Suprapubic skin (tissue), 4 donors: ENCODE data around the gene NLN.

Experiments
- CTCF ChIP-seq, 2 donors: fragments of 200-600 bp in 1 of 2; fragments of 450-650 bp in 1 of 2; sonication (generic) in 1 of 2; IDR thresholded peaks; one replicate each; pipeline ENCODE4 v1.5.1; 2016 to 2019; ENCODE audit warnings: antibody characterized with exemption in 2 of 2, mild to moderate bottlenecking in 1 of 2, moderate library complexity in 1 of 2
- POLR2A ChIP-seq, 2 donors: fragments of 450-650 bp; IDR thresholded peaks; one replicate each; pipeline ENCODE4 v1.6.1; 2017; ENCODE audit warnings: antibody characterized with exemption in 2 of 2, mild to moderate bottlenecking in 2 of 2, moderate library complexity in 2 of 2
- POLR2AphosphoS5 ChIP-seq, 3 donors: sonication (generic); formaldehyde crosslinking; IDR thresholded peaks; one replicate each; pipeline ENCODE4 v1.6.1; 2017; ENCODE audit warnings: antibody characterized with exemption in 3 of 3

DNA sequence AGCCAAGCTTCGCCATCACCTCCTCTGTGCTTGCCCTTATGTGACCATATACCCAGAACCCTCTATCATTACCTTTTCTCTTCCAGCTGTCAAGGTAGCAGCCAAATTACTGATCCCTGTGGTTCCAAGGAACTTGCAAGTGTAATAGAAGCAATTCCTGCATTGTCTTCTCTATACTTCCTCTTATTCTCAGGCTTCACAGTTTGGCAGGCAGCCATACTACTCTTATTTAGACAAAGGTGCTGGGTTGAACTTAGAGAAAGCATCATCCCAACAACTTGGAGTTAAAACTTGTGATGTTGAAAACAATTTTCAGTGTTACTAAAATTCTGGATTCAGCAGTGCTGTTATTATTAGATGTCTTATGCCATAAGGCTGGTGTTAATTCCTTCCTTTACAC, 93.2 kb downstream of the NLN start:
- no peak for TF ChIP-seq CTCF (IDR thresholded peaks at IDR 0.05)
- TF ChIP-seq POLR2A (IDR thresholded peaks at IDR 0.05): no peak
- TF ChIP-seq POLR2AphosphoS5 (IDR thresholded peaks at IDR 0.05): no peak
